Measurements from ENCODE around the gene VPS33A. TPM values are rescaled to one million over a fixed set of nuclear protein-coding genes. Genes with fewer than 3 reads are reported as not detected.

The VPS33A gene
- total and polyA plus RNA-seq, 2 donors (not counting 1 experiment from before 2014, with no cell fraction given), result 15.4 to 22.3 TPM

DNA sequence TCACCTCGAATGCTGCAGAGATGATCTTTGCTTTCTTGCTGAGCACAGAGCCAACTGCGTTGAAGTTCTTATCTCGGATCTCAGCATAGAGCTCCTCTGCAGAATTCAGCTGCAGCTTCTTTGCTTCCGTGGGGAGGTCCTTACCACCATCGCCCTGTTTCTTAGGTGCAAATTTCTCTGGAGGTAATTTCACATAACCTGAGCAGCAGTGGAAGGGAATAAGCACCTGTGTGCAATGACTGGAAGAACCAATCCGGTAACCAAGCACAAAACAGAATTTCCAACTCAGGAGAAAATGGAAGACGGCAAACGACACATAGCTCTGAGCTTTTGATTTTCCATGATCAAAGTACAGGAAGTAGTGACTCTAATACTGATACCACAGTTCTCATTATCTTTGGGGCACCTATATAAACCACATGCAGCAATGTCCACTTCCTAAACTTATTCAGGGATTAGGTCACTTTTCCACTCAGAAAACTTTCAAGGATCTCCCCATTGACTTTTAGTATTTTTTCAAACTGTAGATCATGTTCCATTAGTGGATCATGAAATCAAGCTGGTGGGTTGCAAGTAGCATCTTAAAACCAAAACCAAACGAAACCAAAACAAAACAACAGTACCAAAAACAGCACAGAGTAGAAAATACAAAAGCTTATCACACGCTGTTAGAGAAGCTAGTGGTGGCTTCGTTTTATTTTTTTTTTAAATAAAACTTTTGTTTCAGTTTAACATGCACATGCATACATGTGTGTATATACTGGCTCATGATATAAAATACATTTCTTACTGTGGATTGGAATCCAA lies 21.5 kb downstream of the VPS33A start:
- DNase-seq (ENCODE audit: low read depth in 2 of 2), result no peak
- Histone ChIP-seq H3K36me3 (ENCODE audit: control insufficient read depth, insufficient read depth, low read length) (no peaks in the 10 kb centered on the region), H3K4me3 (replicated peaks in 1 of 4; ENCODE audit: control extremely low read depth in 1 of 4, insufficient read depth in 1 of 4, low read depth in 3 of 4, low read length in 4 of 4) (no peak overlapping the region), H4K20me1 (ENCODE audit: control insufficient read depth, extremely low read depth, insufficient read depth, low read length) (no peaks in the 10 kb centered on the region), H3K9ac (ENCODE audit: insufficient read depth, low read length) (no peak overlapping the region), H3K4me2 (ENCODE audit: extremely low read depth, insufficient read depth, low read length) (no peak overlapping the region), H3K27me3 (ENCODE audit: control insufficient read depth, insufficient read depth, low read length) (no peaks in the 10 kb centered on the region), H3K4me1 (ENCODE audit: control insufficient read depth, extremely low read depth, insufficient read depth, low read length) (no peaks in the 10 kb centered on the region), H3K27ac (ENCODE audit: insufficient read depth, low read length) (no peak overlapping the region), H2AFZ (ENCODE audit: low read length) (no peak overlapping the region), H3K79me2 (ENCODE audit: control insufficient read depth, insufficient read depth, low read length) (no peaks in the 10 kb centered on the region), H3K9me3 (ENCODE audit: control insufficient read depth, insufficient read depth, low read depth, low read length) (no peaks in the 10 kb centered on the region)
- TF ChIP-seq, protein P1, sequence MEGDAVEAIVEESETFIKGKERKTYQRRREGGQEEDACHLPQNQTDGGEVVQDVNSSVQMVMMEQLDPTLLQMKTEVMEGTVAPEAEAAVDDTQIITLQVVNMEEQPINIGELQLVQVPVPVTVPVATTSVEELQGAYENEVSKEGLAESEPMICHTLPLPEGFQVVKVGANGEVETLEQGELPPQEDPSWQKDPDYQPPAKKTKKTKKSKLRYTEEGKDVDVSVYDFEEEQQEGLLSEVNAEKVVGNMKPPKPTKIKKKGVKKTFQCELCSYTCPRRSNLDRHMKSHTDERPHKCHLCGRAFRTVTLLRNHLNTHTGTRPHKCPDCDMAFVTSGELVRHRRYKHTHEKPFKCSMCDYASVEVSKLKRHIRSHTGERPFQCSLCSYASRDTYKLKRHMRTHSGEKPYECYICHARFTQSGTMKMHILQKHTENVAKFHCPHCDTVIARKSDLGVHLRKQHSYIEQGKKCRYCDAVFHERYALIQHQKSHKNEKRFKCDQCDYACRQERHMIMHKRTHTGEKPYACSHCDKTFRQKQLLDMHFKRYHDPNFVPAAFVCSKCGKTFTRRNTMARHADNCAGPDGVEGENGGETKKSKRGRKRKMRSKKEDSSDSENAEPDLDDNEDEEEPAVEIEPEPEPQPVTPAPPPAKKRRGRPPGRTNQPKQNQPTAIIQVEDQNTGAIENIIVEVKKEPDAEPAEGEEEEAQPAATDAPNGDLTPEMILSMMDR (conservative IDR thresholded peaks at IDR 0.05 in 1 of 2, IDR thresholded peaks at IDR 0.05 in 1 of 2; ENCODE audit: low read depth in 1 of 2, low read length in 2 of 2), result no peak
- TF ChIP-seq EZH2 (IDR thresholded peaks at IDR 0.05; ENCODE audit: low read length, missing control alignments), result no peak

DNA sequence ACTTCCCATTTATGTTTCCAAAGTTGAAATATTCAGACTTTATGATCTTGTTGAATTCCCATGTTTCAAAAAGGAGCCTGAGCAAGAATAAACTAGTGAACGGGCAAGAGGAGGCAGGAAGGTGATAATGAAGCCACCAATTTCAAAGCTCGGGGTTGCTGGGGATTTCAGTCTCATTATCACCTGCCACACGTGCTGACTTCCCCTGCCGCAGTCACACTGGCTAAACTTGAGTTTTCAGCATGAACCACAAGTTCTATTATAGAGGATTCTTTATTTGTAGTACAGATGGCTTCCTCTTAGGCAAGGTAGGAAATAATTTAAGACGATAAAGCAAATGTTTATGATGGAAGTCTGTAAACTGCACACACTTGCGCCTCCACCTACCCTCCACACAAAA lies 22.3 kb downstream of the VPS33A start:
- no peaks in the 10 kb centered on the region for H4K20me1 ChIP-seq (ENCODE audit: control insufficient read depth, extremely low read depth, insufficient read depth, low read length)
- H3K4me1 ChIP-seq (ENCODE audit: control insufficient read depth, extremely low read depth, insufficient read depth, low read length), result no peaks in the 10 kb centered on the region
- no peak overlapping the region for H3K4me3 ChIP-seq (replicated peaks in 1 of 4; ENCODE audit: control extremely low read depth in 1 of 4, insufficient read depth in 1 of 4, low read depth in 3 of 4, low read length in 4 of 4)
- H3K9me3 ChIP-seq (ENCODE audit: control insufficient read depth, insufficient read depth, low read depth, low read length), result no peaks in the 10 kb centered on the region
- no peak for DNase-seq (ENCODE audit: low read depth in 2 of 2)
- TF ChIP-seq, protein P1 (conservative IDR thresholded peaks at IDR 0.05 in 1 of 2, IDR thresholded peaks at IDR 0.05 in 1 of 2; ENCODE audit: low read depth in 1 of 2, low read length in 2 of 2), result no peak
- TF ChIP-seq EZH2 (IDR thresholded peaks at IDR 0.05; ENCODE audit: low read length, missing control alignments), result no peak
- H3K27me3 ChIP-seq (ENCODE audit: control insufficient read depth, insufficient read depth, low read length), result no peaks in the 10 kb centered on the region
- H2AFZ ChIP-seq (ENCODE audit: low read length), result no peak overlapping the region
- no peaks in the 10 kb centered on the region for H3K79me2 ChIP-seq (ENCODE audit: control insufficient read depth, insufficient read depth, low read length)
- no peak overlapping the region for H3K27ac ChIP-seq (ENCODE audit: insufficient read depth, low read length)
- H3K4me2 ChIP-seq (ENCODE audit: extremely low read depth, insufficient read depth, low read length), result no peak overlapping the region
- H3K9ac ChIP-seq (ENCODE audit: insufficient read depth, low read length), result no peak overlapping the region
- H3K36me3 ChIP-seq (ENCODE audit: control insufficient read depth, insufficient read depth, low read length), result no peaks in the 10 kb centered on the region

DNA sequence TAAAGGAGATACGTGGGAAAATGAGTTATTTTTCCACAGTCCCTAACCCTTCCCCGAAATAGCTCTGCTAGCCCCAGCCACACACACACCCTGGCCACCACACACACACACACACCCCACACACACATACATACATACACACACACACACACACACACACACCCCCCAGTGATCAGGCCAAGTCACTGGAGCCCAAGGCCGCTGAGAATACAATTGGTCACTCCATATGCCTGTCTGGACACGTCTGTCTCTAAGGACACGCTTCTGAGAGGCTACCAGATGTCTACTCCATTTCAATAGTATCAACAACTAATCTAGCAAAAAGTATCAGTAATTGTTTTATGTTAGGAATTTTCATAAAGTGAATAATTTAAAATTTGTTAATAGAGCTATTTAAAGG lies 27.4 kb downstream of the VPS33A start:
- H3K79me2 ChIP-seq (ENCODE audit: control insufficient read depth, insufficient read depth, low read length), result no peaks in the 10 kb centered on the region
- H3K4me3 ChIP-seq (replicated peaks in 1 of 4; ENCODE audit: control extremely low read depth in 1 of 4, insufficient read depth in 1 of 4, low read depth in 3 of 4, low read length in 4 of 4), result no peak overlapping the region
- H2AFZ ChIP-seq (ENCODE audit: low read length), result no peak overlapping the region
- H3K36me3 ChIP-seq (ENCODE audit: control insufficient read depth, insufficient read depth, low read length), result peaks cover 2% of the 10 kb centered on the region
- no peaks in the 10 kb centered on the region for H4K20me1 ChIP-seq (ENCODE audit: control insufficient read depth, extremely low read depth, insufficient read depth, low read length)
- no peaks in the 10 kb centered on the region for H3K27me3 ChIP-seq (ENCODE audit: control insufficient read depth, insufficient read depth, low read length)
- H3K4me2 ChIP-seq (ENCODE audit: extremely low read depth, insufficient read depth, low read length), result no peak overlapping the region
- no peaks in the 10 kb centered on the region for H3K4me1 ChIP-seq (ENCODE audit: control insufficient read depth, extremely low read depth, insufficient read depth, low read length)
- H3K9ac ChIP-seq (ENCODE audit: insufficient read depth, low read length), result no peak overlapping the region
- no peaks in the 10 kb centered on the region for H3K9me3 ChIP-seq (ENCODE audit: control insufficient read depth, insufficient read depth, low read depth, low read length)
- TF ChIP-seq EZH2 (IDR thresholded peaks at IDR 0.05; ENCODE audit: low read length, missing control alignments), result no peak
- TF ChIP-seq, protein P1 (conservative IDR thresholded peaks at IDR 0.05 in 1 of 2, IDR thresholded peaks at IDR 0.05 in 1 of 2; ENCODE audit: low read depth in 1 of 2, low read length in 2 of 2), result no peak
- DNase-seq (ENCODE audit: low read depth in 2 of 2), result no peak
- no peak overlapping the region for H3K27ac ChIP-seq (ENCODE audit: insufficient read depth, low read length)
